Fibroblast of skin of right biceps (primary cell): ENCODE results near the gene CNBP.

Source experiments
- DNase-seq: peaks from one replicate; pipeline ENCODE4 v3.0.0-alpha.2; 2013

Gene CNBP

DNA sequence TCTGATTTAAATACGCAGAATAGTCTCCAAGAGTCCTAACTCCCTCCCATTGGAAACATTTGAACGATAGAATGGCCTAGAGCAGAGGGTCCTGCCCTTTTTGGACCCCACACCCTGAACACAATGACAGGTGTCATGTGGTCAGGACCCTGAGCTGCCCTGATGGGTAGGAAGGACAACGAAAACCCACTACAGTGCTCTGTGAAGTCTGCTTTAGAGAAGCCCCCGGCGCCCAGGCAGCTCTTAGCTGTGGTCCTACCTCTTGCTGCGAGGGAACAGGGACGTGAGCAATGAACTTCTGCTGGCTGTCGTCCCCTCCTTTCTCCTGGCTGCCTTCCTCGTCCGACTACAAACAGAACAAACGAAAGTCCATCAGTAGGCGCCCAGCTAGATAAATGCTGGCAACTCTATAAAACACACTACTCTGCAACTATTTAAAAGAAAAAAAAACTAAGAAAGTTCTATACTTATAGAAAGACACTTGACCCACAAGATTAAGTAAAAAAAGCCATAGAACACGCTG lies 53.3 kb downstream of the CNBP start:
- DNase-seq: no peak

DNA sequence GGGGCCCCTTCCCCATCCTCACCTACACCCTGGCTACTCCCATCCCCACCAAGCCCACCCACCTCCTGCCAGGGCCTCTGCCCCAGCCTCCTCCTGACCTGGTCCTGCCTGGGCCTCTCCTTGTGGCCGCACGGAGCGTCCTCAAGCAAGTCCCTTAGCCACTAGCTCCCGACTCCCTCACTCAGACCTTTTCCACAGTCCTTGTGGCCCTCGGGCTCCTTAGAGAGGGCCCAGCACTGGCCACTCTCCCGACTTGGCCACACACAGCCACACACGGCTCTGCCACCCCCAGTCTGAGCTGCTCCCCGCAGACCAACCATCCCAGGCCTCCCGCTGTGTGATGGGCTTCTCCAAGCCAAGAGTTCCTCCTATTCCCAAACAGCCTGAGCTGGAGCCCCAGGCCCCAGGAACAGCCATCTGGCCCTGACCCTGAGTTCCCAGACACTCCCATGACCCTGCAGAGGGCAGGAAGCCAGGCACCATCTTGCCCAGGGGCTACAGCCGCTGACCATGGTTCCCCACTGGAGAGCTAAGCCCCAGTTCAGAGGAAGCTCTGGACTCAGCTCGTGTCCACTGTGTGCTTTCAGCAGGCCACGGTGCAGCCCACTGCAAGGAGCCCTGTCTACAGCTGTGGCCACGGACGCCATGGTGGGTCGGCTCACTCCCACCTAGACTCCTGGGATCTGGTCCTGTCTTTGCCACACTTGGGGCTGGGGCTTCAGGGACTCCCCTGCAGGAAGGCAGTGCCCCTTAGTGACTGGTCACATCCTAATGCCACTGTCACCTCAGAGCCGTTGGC lies 55.1 kb downstream of the CNBP start:
- no peak for DNase-seq

DNA sequence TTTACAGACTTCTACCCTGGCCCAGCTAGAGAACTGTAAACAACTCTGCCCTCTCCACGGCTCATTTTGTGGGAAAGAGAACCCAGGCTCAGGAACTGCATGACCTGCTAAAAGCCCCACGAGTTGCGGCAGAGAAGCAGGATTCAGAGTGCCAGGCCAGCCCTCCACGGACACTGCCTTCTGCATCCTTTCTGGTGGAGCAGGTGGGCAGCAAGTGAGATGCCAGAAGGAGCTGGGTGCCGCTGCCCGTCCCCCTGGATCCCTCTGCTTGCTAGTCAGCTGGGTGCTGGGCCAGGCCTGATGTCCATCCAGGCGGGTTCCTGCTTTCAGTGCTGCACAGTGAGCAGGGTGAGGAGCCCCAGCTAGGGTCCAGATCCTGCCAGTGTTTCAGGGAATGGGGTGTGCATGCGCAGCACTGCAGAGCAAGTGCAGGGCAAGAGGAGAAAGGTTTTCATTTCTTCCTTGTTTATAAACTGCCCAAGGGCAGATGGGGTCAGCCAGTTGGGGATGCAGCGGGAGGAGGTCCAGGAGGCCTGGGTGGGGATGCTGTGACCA lies 56.9 kb downstream of the CNBP start:
- no peak for DNase-seq

DNA sequence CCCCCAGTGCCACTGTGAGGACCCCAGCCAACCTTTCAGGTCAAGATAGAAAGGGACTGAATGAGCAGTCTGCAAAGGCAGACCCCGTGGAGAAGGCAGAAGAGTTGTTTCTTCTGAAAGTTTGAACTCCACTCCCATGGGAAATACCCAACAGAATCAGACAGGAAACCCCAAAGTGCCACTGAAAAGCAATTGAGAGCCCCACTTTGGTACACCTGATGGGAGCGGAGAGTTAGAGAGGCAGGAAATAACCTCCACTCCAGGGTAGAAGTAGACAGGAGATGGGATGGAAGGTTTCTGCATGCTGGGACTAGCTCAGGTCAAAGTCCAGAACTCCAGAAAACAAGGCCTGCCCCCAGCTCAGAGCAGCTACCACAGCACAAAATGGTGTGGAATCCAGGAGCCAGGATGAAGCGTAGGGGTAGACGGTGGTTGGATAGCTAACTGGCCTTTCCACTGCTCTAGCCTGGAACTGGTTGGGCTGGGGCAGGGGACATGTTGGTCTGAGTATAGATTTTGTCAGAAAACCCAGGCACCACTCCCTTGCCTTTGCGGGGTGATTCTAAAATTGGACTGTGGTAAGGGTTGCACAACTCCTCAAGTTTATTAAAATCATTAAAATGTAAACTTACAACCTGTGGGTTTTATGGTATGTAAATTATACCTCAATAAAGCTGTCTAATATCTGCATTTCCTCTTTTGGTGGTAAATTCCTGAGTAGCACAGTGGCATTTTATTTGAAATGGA lies 60.2 kb downstream of the CNBP start:
- DNase-seq: peak; percentile 44

DNA sequence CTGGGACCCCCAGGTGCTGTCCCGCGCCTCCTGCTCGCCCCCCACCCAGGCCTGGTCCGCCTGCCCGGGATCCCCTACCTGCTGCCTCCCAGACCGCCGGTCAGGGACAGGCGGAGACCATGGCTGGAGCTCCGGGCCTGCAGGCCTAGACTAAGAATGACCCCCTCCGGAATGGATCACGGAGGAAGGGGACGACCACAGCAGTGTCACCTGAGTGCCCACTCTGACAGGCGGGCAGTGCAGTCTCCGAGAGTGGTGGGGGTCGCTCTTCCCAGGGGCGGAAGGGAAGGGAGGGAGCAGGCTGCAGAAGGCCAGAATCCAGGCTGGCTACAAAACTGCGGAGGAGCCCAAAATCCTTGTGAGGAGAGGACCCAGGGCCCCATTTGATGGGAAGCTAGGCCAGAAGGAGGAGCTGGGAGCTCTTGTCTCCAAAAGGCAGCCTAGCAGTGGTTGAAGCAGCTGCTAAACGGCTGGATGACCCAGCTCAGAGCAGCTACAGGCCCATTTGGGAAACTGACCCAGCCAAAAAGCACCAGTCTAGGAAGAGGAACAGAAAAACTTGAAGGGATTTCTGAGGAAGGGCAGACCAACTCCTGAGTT lies 61.2 kb downstream of the CNBP start:
- DNase-seq: no peak

DNA sequence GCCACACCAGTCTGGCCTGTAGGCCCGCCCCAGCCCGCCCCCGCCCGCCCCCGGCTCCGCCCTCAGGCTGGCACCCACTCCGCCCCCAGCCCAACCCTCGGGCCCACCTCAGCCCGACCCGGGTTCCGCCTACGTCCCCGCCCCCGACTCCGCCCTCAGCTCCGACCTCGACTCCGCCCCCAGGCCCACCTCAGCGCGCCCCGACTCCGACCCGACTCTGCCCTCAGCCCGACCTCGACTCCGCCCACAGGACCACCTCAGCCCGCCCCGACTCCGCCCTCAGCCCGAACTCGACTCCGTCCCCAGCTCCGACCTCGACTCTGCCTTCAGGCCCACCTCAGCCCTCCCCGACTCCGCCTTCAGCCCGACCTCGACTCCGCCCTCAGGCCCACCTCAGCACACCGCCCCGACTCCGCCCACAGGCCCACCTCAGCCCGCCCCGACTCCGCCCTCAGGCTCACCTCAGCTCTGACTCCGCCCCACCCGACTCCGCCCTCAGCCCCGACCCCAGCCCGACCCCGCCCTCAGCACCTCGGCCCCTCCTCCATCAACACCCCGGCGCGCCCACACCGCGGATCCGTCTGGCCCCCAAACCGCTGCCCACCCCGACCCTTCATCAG lies 61.8 kb downstream of the CNBP start, which contains the start of gene RAB43:
Gene RAB43, minus strand, starts transcription at position 13 of the 620 bp plus-strand sequence. CDS start 315 bp downstream, outside the sequence.
- peak; percentile 81 for DNase-seq

DNA sequence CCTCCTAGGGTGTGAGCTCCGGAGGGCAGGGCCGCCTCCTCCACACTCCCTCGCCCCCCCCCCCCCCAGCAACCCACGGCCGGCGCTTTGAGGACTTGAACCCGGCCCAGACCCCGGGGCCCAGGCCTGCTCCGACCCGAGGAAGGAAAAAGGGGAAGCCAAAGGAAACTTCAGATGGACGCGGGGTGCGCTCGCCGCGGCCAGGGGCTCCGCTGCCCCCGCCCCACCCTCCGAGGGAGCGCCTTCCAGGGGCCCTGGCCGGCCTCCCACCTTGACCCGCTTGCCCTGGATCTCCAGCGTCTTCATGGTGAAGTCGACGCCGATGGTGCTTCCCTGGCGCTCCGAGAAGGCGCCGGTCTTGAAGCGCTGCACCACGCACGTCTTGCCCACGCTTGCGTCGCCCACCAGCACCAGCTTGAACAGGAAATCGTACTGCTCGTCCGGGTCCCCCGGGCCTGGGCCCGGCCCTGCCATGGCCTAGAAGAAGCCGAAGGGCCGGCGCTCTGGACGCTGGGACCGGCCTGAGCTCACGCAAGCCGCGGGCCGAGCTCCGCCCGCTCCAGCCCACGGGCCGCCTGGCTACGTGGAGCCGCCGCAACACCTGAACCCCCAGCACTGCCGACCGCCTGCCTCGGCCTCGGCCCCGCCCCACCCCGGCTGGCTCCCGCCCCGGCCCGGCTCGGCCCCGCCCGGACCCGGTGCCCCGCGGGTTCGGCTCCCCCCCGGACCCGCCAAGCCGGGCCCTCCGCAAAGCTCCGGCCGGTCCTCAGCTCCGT lies 62.5 kb downstream of the CNBP start:
- DNase-seq: no peak

DNA sequence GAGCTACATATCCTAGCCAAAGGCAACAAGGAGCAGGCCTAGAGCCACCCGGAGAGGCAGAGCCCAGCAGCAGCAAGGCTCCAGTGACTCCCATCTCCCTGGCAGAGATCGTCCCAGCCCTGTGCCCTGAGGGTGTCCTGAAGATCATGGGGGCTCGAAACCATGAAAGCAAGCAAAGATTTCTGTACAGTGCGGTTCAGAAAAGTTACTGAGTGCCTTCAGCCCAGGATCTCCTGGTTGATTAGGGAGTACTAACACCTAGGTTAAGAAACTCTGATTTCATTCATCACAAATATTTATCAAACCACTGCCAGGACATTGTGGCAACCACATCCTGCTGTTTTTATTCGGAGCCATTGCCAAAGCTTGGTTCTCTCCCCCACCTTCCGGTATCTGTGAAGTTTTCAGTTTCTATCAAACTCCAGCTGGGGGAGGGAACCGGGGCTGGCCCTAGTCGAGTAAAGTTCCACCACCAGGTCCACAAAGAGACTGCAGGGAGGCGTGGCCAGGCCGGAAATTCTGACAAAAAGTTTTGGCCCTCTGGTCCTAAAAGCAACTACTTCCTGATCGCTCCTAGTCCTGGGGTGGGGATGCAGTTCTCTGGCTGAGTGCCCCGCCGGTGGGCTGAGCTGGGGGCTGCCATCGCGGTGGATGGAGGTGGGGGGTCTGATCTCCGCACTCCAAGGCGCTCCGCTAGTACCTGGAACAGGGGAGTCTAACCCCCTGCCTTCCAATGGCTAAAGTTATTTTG lies 63.3 kb downstream of the CNBP start:
- peak; percentile 91 for DNase-seq

DNA sequence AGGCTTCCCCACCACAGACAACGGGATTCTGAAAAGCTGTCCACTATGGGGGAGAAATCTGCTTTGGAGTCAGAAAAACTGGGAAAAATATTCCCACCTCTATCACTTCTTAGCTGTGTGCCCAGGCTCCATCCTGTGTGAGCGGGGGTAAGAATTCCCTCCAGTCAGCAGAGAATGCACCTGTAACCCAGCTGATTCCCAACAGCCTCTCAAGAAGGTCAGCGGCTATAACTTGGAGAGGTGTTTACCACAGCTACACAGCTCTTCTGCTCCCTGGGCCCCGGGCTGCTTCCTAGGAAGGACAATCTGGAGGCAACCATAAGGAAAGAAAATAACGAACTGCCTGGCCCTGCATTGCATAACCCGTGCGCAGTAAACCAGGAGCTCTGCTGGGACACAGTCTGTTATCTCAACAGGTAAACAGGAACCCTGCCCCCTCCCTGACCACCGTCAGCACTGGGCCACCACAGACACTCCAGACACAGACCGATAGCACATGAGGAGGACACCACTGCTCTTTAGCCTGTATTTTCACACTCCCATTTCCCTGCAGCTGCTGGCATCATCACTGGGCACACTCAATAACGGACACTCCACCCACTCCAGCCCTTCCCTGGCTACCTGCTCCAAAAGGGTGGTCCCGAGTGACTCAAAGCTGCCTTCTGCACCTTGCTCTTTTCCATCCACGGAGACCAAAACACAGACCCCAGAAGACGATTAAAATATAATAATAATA lies 64.2 kb downstream of the CNBP start:
- DNase-seq: no peak

DNA sequence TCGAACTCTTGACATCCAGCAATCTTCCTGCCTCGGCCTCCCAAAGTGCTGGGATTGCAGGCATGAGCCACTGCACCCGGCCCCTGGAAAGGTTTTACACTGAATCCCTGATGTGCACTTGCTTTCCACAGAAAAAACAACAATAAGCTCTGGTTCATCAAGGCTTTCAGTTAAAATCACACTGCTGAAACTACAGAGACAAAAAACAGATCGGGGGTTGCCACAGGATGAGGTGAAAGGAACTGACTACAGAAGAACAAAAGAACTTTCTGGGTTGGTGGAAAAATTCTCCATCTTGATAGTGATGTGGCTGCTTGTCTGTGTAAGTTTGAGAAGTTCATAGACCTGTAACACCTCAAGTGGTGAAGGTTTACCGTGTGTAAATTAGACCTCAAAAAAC lies 65.0 kb downstream of the CNBP start:
- DNase-seq: no peak
